Measurements from ENCODE around the gene EIF4E1B. TPM values are rescaled to one million over a fixed set of nuclear protein-coding genes. Genes with fewer than 3 reads are reported as not detected.

The EIF4E1B gene
- total and polyA plus RNA-seq, 2 experiments from 2014 or later, result 0.17 TPM; not detected in 1

DNA sequence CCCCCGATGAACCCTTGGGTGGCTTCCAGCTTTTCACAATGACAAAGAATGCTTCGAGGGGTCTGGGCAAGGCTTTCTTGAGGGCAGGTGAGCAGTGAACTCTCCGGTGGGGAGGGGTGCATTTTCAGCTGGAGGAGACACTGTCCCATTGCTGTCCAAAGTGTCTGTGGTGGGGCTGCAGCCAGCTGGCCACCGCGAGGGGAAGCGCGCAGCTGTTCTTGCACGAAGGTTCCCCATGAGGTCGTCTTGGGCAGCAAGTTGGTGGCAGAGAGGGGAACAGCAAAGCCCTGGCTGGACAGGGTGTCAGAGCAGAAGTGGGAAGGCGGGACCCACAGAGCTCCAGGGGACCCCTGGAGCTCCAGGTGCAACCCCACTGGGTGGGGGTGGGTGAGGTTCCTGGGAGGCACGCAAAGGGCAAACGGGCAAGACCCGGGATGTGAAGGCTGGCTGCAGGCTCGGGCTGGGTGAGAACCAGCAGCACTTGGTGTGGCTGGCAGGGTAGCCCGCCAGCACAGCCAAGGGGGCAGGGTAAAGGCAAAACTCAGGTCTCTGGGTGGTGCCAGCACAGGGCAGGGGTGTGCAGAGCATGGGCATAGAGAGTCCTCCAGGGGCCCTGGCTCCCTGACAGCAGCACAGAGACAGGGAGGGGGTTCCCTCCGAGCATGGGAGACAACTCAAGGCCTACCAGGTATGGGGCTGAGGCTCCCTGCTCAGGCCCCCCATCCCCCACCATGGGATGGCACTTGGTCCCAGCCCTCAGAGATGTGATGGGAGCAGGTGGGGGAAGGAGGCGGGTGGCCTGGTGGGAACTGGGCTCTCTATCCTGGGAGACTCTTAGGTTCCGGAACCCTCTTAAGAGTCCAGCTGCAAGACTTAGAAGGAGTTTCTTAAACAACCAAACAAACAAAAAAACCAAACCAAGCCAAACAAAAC lies 43.4 kb downstream of the EIF4E1B start (continued):
- TF ChIP-seq, protein P1, sequence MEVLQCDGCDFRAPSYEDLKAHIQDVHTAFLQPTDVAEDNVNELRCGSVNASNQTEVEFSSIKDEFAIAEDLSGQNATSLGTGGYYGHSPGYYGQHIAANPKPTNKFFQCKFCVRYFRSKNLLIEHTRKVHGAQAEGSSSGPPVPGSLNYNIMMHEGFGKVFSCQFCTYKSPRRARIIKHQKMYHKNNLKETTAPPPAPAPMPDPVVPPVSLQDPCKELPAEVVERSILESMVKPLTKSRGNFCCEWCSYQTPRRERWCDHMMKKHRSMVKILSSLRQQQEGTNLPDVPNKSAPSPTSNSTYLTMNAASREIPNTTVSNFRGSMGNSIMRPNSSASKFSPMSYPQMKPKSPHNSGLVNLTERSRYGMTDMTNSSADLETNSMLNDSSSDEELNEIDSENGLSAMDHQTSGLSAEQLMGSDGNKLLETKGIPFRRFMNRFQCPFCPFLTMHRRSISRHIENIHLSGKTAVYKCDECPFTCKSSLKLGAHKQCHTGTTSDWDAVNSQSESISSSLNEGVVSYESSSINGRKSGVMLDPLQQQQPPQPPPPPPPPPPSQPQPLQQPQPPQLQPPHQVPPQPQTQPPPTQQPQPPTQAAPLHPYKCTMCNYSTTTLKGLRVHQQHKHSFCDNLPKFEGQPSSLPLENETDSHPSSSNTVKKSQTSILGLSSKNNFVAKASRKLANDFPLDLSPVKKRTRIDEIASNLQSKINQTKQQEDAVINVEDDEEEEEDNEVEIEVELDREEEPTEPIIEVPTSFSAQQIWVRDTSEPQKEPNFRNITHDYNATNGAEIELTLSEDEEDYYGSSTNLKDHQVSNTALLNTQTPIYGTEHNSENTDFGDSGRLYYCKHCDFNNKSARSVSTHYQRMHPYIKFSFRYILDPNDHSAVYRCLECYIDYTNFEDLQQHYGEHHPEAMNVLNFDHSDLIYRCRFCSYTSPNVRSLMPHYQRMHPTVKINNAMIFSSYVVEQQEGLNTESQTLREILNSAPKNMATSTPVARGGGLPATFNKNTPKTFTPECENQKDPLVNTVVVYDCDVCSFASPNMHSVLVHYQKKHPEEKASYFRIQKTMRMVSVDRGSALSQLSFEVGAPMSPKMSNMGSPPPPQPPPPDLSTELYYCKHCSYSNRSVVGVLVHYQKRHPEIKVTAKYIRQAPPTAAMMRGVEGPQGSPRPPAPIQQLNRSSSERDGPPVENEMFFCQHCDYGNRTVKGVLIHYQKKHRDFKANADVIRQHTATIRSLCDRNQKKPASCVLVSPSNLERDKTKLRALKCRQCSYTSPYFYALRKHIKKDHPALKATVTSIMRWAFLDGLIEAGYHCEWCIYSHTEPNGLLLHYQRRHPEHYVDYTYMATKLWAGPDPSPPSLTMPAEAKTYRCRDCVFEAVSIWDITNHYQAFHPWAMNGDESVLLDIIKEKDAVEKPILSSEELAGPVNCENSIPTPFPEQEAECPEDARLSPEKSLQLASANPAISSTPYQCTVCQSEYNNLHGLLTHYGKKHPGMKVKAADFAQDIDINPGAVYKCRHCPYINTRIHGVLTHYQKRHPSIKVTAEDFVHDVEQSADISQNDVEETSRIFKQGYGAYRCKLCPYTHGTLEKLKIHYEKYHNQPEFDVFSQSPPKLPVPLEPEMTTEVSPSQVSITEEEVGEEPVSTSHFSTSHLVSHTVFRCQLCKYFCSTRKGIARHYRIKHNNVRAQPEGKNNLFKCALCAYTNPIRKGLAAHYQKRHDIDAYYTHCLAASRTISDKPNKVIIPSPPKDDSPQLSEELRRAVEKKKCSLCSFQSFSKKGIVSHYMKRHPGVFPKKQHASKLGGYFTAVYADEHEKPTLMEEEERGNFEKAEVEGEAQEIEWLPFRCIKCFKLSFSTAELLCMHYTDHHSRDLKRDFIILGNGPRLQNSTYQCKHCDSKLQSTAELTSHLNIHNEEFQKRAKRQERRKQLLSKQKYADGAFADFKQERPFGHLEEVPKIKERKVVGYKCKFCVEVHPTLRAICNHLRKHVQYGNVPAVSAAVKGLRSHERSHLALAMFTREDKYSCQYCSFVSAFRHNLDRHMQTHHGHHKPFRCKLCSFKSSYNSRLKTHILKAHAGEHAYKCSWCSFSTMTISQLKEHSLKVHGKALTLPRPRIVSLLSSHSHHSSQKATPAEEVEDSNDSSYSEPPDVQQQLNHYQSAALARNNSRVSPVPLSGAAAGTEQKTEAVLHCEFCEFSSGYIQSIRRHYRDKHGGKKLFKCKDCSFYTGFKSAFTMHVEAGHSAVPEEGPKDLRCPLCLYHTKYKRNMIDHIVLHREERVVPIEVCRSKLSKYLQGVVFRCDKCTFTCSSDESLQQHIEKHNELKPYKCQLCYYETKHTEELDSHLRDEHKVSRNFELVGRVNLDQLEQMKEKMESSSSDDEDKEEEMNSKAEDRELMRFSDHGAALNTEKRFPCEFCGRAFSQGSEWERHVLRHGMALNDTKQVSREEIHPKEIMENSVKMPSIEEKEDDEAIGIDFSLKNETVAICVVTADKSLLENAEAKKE (CRISPR knock-in tag; IDR thresholded peaks at IDR 0.05), result no peak
- TF ChIP-seq ZNF331 (CRISPR knock-in tag; IDR thresholded peaks at IDR 0.05; ENCODE audit: low read depth) (no peak), STAT1 (IDR thresholded peaks at IDR 0.05; ENCODE audit: unreplicated experiment) (no peak), NANOG (IDR thresholded peaks at IDR 0.05; ENCODE audit: borderline replicate concordance) (no peak), EZH2phosphoT487 (IDR thresholded peaks at IDR 0.05; ENCODE audit: unreplicated experiment) (no peak), POLR2AphosphoS5 (IDR thresholded peaks at IDR 0.05; ENCODE audit: low read depth) (no peak), CREB1 (CRISPR knock-in tag; IDR thresholded peaks at IDR 0.05; ENCODE audit: low read depth) (no peak)
- TF ChIP-seq, protein P2, sequence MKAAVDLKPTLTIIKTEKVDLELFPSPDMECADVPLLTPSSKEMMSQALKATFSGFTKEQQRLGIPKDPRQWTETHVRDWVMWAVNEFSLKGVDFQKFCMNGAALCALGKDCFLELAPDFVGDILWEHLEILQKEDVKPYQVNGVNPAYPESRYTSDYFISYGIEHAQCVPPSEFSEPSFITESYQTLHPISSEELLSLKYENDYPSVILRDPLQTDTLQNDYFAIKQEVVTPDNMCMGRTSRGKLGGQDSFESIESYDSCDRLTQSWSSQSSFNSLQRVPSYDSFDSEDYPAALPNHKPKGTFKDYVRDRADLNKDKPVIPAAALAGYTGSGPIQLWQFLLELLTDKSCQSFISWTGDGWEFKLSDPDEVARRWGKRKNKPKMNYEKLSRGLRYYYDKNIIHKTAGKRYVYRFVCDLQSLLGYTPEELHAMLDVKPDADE (IDR thresholded peaks at IDR 0.05), result no peak
